ENCODE measurements around the gene GPR33. TPM values are rescaled to one million over a fixed set of nuclear protein-coding genes. Genes with fewer than 3 reads are reported as not detected.
"Not testable (repeated sequence)": the region's sequence is repeated elsewhere in the genome, so short reads cannot be mapped to it uniquely, and the experiment has no call there.

Gene GPR33
- total RNA-seq, 4 donors from 2014 or later: not detected

GRCh38 chr14:31484754-31485153, 3.1 kb downstream of the GPR33 start:
- no peak for TF ChIP-seq CTCF (IDR thresholded peaks at IDR 0.05)
- DNase-seq (ENCODE audit: low spot score) (no peak), ATAC-seq (ENCODE audit: low FRiP score) (no peak)

- TF ChIP-seq CTCF (IDR thresholded peaks at IDR 0.05): no peak
- ATAC-seq (ENCODE audit: low FRiP score): no peak
- DNase-seq (ENCODE audit: low spot score): no peak
Measured at GRCh38 chr14:31480156-31480555, 7.7 kb downstream of the GPR33 start.

GRCh38 chr14:31479027-31479426, 8.8 kb downstream of the GPR33 start:
- DNase-seq (ENCODE audit: low spot score): no peak
- ATAC-seq (ENCODE audit: low FRiP score): no peak
- no peak for TF ChIP-seq CTCF (IDR thresholded peaks at IDR 0.05)

GRCh38 chr14:31477248-31477647, 10.6 kb downstream of the GPR33 start:
- no peak for ATAC-seq (ENCODE audit: low FRiP score)
- DNase-seq (ENCODE audit: low spot score): no peak
- TF ChIP-seq CTCF (IDR thresholded peaks at IDR 0.05): no peak

GRCh38 chr14:31476131-31476866, 11.5 kb downstream of the GPR33 start:
- no peak for ATAC-seq (ENCODE audit: low FRiP score)
- DNase-seq (ENCODE audit: low spot score): no peak
- TF ChIP-seq CTCF (IDR thresholded peaks at IDR 0.05): no peak

- no peak for ATAC-seq (ENCODE audit: low FRiP score)
- no peak for DNase-seq (ENCODE audit: low spot score)
- TF ChIP-seq CTCF (IDR thresholded peaks at IDR 0.05): no peak
Measured at GRCh38 chr14:31466554-31466953, 21.3 kb downstream of the GPR33 start.

GRCh38 chr14:31465111-31465510, 22.7 kb downstream of the GPR33 start:
- ATAC-seq (ENCODE audit: low FRiP score) (peak; percentile 42), DNase-seq (ENCODE audit: low spot score) (no peak)

GRCh38 chr14:31462450-31462849, 25.4 kb downstream of the GPR33 start:
- not testable (repeated sequence) for DNase-seq (ENCODE audit: low spot score); ATAC-seq (ENCODE audit: low FRiP score)

More at GRCh38 chr14:31465111-31465510, 22.7 kb downstream of the GPR33 start:
- no peak for TF ChIP-seq CTCF (IDR thresholded peaks at IDR 0.05)

Data from omental fat pad (tissue), 4 donors.